Measurements from ENCODE around the gene MRPL53.

DNA sequence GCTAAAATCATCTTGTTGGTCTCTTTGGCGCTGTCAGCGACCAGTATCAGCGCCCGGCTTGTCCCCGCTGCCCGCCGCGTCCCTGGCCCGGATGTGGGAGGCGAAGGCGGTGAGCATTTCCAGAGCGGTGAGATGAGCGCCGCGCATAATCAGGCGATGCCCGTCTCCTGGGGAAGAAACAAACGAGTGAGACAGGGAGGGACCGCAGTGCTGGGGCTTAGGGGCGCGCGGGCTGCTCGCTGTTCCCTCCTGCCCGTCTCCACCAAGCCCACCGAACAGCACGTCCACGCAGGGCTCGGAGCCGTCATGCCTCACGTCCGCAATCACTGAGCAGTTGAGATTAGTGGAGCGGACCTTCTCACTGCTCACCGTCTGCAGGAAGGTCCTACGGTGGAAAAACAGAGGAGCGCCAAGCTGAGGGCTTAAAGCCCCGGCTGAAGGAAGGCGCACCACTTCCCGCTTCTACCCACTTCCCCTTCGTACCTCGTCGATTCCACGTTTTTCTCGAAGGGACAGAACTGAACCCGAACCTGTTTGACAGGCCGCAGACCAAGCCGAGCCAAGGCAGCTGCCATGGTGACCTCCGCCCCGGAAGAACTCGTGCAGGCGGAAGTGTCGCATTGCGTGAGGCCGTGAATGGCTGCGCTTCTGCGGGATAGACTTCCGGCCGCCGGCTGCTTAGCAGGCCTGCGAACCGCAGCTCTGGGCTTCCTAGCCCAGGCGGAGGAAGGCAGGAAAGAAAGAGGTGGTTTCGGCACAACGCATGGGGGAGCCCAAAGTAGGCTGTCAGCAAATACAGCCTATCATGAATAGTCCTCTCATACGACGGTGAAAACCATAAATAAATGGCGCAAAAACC, at the start of gene MRPL53:
- peak; percentile 66 for TF ChIP-seq TAF1 (IDR thresholded peaks at IDR 0.05; ENCODE audit: borderline replicate concordance, low read depth, low read length)
- TF ChIP-seq POLR2AphosphoS5 (IDR thresholded peaks at IDR 0.05; ENCODE audit: low read depth, low read length) = peak; percentile 98

All from GM12892 (cell line).